WTC11 (cell line): ENCODE measurements around the gene SPDYE5.

Experiments used
- CBFB ChIP-seq: sonication (generic); formaldehyde crosslinking; IDR thresholded peaks from 2 replicates; pipeline ENCODE4 v1.8.1; 2022; ENCODE audit warnings: mild to moderate bottlenecking, low read depth, missing genetic modification reagents
- CTCF ChIP-seq: fragments of 200-600 bp; IDR thresholded peaks from 2 replicates; pipeline ENCODE4 v1.8.0; 2022; ENCODE audit warnings: antibody characterized with exemption
- FOXP1 ChIP-seq: sonication (generic); formaldehyde crosslinking; IDR thresholded peaks from 2 replicates; pipeline ENCODE4 v1.8.0; 2022; ENCODE audit warnings: missing genetic modification reagents, mild to moderate bottlenecking, moderate library complexity, borderline replicate concordance
- HMGA2 ChIP-seq: fragments of 250-450 bp; sonication (Bioruptor Pico); IDR thresholded peaks from 2 replicates; pipeline ENCODE4 v1.4.0; 2021; ENCODE audit warnings: mild to moderate bottlenecking, moderate library complexity
- OVOL2 ChIP-seq: fragments of 250-450 bp; sonication (Bioruptor Pico); IDR thresholded peaks from 2 replicates; pipeline ENCODE4 v1.9.0; 2021; ENCODE audit warnings: mild to moderate bottlenecking, borderline replicate concordance
- USF2 ChIP-seq: sonication (generic); formaldehyde crosslinking; IDR thresholded peaks from 2 replicates; pipeline ENCODE4 v1.8.1; 2023; ENCODE audit warnings: mild to moderate bottlenecking, missing genetic modification reagents, moderate library complexity
- ZNF532 ChIP-seq: fragments of 250-450 bp; sonication (Bioruptor Pico); IDR thresholded peaks from 2 replicates; pipeline ENCODE4 v1.9.0; 2021; ENCODE audit warnings: mild to moderate bottlenecking, borderline replicate concordance

GRCh38 chr7:75534727-75535307 is 42.7 kb downstream of the SPDYE5 start:
- TF ChIP-seq FOXP1 = no peak
- no peak for TF ChIP-seq HMGA2
- no peak for TF ChIP-seq CTCF
- TF ChIP-seq OVOL2 (CRISPR knock-in tag) = no peak
- TF ChIP-seq ZNF532 (CRISPR knock-in tag) = no peak
- TF ChIP-seq USF2 (CRISPR knock-in tag) = no peak
- no peak for TF ChIP-seq CBFB (CRISPR knock-in tag)
